HCT116 (cell line): ENCODE data around the gene P2RX3. TPM values are rescaled to one million over a fixed set of nuclear protein-coding genes. Genes with fewer than 3 reads are reported as not detected.
"Not testable (repeated sequence)": the region's sequence is repeated elsewhere in the genome, so short reads cannot be mapped to it uniquely, and the experiment has no call there.

Experiments
- ATAC-seq: fragments of 200-7000 bp; cut with Tn5 transposase; 2 replicates; pipeline ENCODE4 v1.9.1; 2020; ENCODE audit warnings: mild to moderate bottlenecking, moderate library complexity
- BruUV-seq: library from RNA; stranded (reverse); fragments of 400-500 nt; replicated peaks from 2 replicates; lab custom pipeline; 2021; lab: Mats Ljungman, UMichigan
- CTCF ChIA-PET: fragments of 300-600 bp; sonication (Branson Sonifier 250); formaldehyde crosslinking; loops from one replicate; lab custom pipeline; 2021; ENCODE audit warnings: antibody characterized with exemption; lab: Charles Lee
- POLR2A ChIA-PET: fragments of 300-600, 350-600 bp; sonication (Branson Sonifier 250); formaldehyde crosslinking; loops from one replicate; lab custom pipeline; 2021; ENCODE audit warnings: antibody characterized with exemption; lab: Charles Lee
- RAD21 ChIA-PET, 2 experiments: fragments of 300-600 bp; sonication (Branson Sonifier 250); formaldehyde crosslinking; loops; one replicate each; lab custom pipeline; 2023; ENCODE audit warnings: low total read pairs in 2 of 2; ENCODE audit not compliant: uncharacterized antibody in 2 of 2, unreplicated experiment in 2 of 2, low non-redundant PET in 1 of 2; lab: Charles Lee
- DNase-seq: peaks from one replicate; pipeline ENCODE4 v3.0.0-alpha.2; 2010; ENCODE audit warnings: low read depth, low spot score
- H2AFZ ChIP-seq: fragments of 200-600 bp; shearing (Covaris generic), sonication (generic); 2 replicates; pipeline ENCODE4 v1.6.1; 2017; ENCODE audit warnings: low read depth, mixed run types, mixed read lengths, antibody characterized with exemption, low read length; ENCODE audit not compliant: poor library complexity, severe bottlenecking
- H3K27ac ChIP-seq: 2 replicates; pipeline ENCODE4 v1.5.1; 2012; ENCODE audit warnings: low read depth, low read length
- H3K27me3 ChIP-seq: fragments of 200-600 bp; sonication (generic); 2 replicates; pipeline ENCODE4 v1.6.1; 2016; ENCODE audit warnings: mixed run types, low read length, mixed read lengths; ENCODE audit not compliant: insufficient read depth
- H3K36me3 ChIP-seq, 2 experiments: fragments of 200-500 bp in 1 of 2; fragments of 200-600 bp in 1 of 2; sonication (Bioruptor generic) in 1 of 2; sonication (generic) in 1 of 2; 2 replicates each; pipeline versions ENCODE4 v1.5.1 to v1.6.1; 2014 to 2016; ENCODE audit warnings: low read length in 2 of 2, inconsistent platforms in 1 of 2, mixed read lengths in 1 of 2, mixed run types in 1 of 2; ENCODE audit not compliant: insufficient read depth in 2 of 2, control insufficient read depth in 1 of 2
- H3K4me1 ChIP-seq, 2 experiments: fragments of 200-600 bp in 1 of 2; sonication (generic) in 1 of 2; 2 replicates each; pipeline versions ENCODE4 v1.5.1 to v1.6.1; 2012 to 2017; ENCODE audit warnings: low read length in 2 of 2, inconsistent platforms in 1 of 2, mild to moderate bottlenecking in 1 of 2, mixed read lengths in 1 of 2, mixed run types in 1 of 2, moderate library complexity in 1 of 2; ENCODE audit not compliant: insufficient read depth in 2 of 2, control insufficient read depth in 1 of 2
- H3K4me2 ChIP-seq: fragments of 200-600 bp; sonication (generic); 2 replicates; pipeline ENCODE4 v1.6.1; 2017; ENCODE audit warnings: mixed run types, low read length, mixed read lengths
- H3K4me3 ChIP-seq, 2 experiments: fragments of 200-600 bp in 1 of 2; sonication (generic) in 1 of 2; replicated peaks in 1 of 2; 2 replicates each; pipeline ENCODE4 v1.5.1; 2011 to 2016; ENCODE audit warnings: low read length in 2 of 2, control low read depth in 1 of 2, low read depth in 1 of 2, mild to moderate bottlenecking in 1 of 2, mixed read lengths in 1 of 2, mixed run types in 1 of 2
- H3K79me2 ChIP-seq: fragments of 200-600 bp; sonication (generic); 2 replicates; pipeline ENCODE4 v1.6.1; 2017; ENCODE audit warnings: mild to moderate bottlenecking, mixed run types, low read length, moderate library complexity, mixed read lengths; ENCODE audit not compliant: insufficient read depth
- H3K9ac ChIP-seq: fragments of 200-600 bp; sonication (generic); 2 replicates; pipeline ENCODE4 v1.6.1; 2016; ENCODE audit warnings: low read length, mixed read lengths
- H3K9me2 ChIP-seq: fragments of 200-600 bp; sonication (generic), shearing (Covaris generic); 2 replicates; pipeline ENCODE4 v1.6.1; 2017; ENCODE audit warnings: mixed run types, mild to moderate bottlenecking, moderate library complexity; ENCODE audit not compliant: insufficient read depth
- H3K9me3 ChIP-seq, 2 experiments: fragments of 200-500 bp in 1 of 2; fragments of 200-600 bp in 1 of 2; sonication (Bioruptor generic) in 1 of 2; sonication (generic) in 1 of 2; 2 replicates each; pipeline ENCODE4 v1.6.1; 2014 to 2017; ENCODE audit warnings: low read length in 2 of 2, mixed read lengths in 2 of 2, inconsistent platforms in 1 of 2, low read depth in 1 of 2, mild to moderate bottlenecking in 1 of 2, mixed run types in 1 of 2, moderate library complexity in 1 of 2; ENCODE audit not compliant: control insufficient read depth in 1 of 2, insufficient read depth in 1 of 2
- H4K20me1 ChIP-seq: fragments of 200-600 bp; sonication (generic), shearing (Covaris generic); 2 replicates; pipeline ENCODE4 v1.6.1; 2017; ENCODE audit warnings: mixed run types, mild to moderate bottlenecking, moderate library complexity; ENCODE audit not compliant: insufficient read depth
- CEBPB ChIP-seq: IDR thresholded peaks from 2 replicates; pipeline ENCODE4 v1.6.1; 2012; ENCODE audit warnings: low read depth
- EZH2 ChIP-seq: fragments of 200-600 bp; sonication (generic); IDR thresholded peaks from 2 replicates; pipeline ENCODE4 v1.6.1; 2017; ENCODE audit warnings: antibody characterized with exemption, mixed run types
- FOSL1 ChIP-seq: IDR thresholded peaks from 2 replicates; pipeline ENCODE4 v1.6.1; 2012; ENCODE audit warnings: low read depth
- JUND ChIP-seq: IDR thresholded peaks from 2 replicates; pipeline ENCODE4 v1.6.1; 2012
- RAD21 ChIP-seq: IDR thresholded peaks from 2 replicates; pipeline ENCODE4 v1.6.1; 2012; ENCODE audit warnings: low read depth, mild to moderate bottlenecking
- SIN3A ChIP-seq: IDR thresholded peaks from 2 replicates; pipeline ENCODE4 v1.6.1; 2012; ENCODE audit warnings: low read depth
- SP1 ChIP-seq: IDR thresholded peaks from 2 replicates; pipeline ENCODE4 v1.6.1; 2012; ENCODE audit warnings: low read depth
- SRF ChIP-seq: IDR thresholded peaks from 2 replicates; pipeline ENCODE4 v1.6.1; 2012; ENCODE audit warnings: low read depth
- TCF7L2 ChIP-seq: IDR thresholded peaks from 2 replicates; pipeline ENCODE4 v1.7.0; 2011; ENCODE audit warnings: borderline replicate concordance, inconsistent platforms; ENCODE audit not compliant: insufficient read depth, insufficient read length; ENCODE audit errors: extremely low read depth
- YY1 ChIP-seq: IDR thresholded peaks from 2 replicates; pipeline ENCODE4 v1.6.1; 2011; ENCODE audit warnings: low read length, low read depth, moderate library complexity, mild to moderate bottlenecking; ENCODE audit not compliant: insufficient replicate concordance; ENCODE audit errors: extremely low read depth
- intact Hi-C: fragments of 100-400 bp; cut with micrococcal nuclease; formaldehyde crosslinking; loops from 2 replicates; pipeline ENCODE4 v1.10.0; 2022
- total RNA-seq: library from RNA; stranded (reverse); gene quantifications from one replicate; pipeline ENCODE4 v1.2.1, GENCODE V29; 2021; ENCODE audit not compliant: unreplicated experiment
- TF ChIP-seq, protein P1 (sequence below): IDR thresholded peaks from 2 replicates; pipeline ENCODE4 v1.6.1; 2012
- TF ChIP-seq, protein P2 (sequence below): IDR thresholded peaks from 2 replicates; pipeline ENCODE4 v1.6.1; 2012; ENCODE audit warnings: low read depth

Gene P2RX3
- total RNA-seq, 1 experiment from 2014 or later, result not detected

DNA sequence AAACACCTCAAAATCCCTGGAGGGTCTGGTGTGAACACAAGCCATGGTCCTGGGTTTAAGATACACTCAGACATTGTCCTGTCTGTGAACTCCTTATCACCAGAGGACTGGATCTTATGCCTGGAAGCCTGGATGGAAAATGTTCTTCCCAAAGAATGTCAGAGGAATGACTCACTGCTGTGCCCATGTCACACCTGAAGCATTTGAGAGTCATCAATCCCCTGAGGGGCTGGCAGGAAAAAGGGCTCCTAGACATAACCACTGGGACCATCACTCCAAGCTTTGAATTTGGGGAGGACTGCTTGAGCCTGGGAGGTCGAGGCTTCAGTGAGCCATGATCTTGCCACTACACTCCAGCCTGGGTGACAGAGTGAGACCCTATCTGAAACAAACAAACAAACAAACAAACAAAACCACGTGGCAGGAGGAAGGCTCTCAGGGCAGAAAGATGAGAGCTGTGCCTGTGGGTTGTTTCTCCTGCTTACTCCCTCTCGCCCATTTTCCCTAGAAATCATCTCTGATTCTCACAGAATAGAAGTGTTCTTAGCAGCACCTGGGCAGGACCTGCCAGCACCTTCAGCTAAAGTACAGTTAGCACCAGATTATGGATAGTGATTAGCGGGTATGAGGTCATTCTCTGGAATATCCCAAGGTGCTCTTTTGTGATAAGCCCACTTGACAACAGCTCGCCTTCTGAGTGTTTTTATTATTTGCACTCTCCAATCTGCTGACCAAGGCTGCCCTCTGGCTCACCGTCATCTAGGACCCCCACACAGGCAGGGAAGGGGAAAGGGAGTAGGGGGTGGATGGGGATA, 64.2 kb downstream of the P2RX3 start:
- H4K20me1 ChIP-seq, result no peaks in the 10 kb centered on the region
- BruUV-seq, result no TSS peak
- H3K9me2 ChIP-seq, result no peaks in the 10 kb centered on the region
- ATAC-seq (peak; percentile 76), DNase-seq (peak; percentile 48)
- no peak overlapping the region for H3K27ac ChIP-seq
- no peak for TF ChIP-seq TCF7L2
- TF ChIP-seq, protein P1, sequence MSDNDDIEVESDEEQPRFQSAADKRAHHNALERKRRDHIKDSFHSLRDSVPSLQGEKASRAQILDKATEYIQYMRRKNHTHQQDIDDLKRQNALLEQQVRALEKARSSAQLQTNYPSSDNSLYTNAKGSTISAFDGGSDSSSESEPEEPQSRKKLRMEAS, result 0 out of 2 replicates have a peak, but pooled peaks have one; percentile 50
- TF ChIP-seq SIN3A, result no peak
- TF ChIP-seq RAD21, result no peak
- no peak for TF ChIP-seq YY1
- peak; percentile 48 for TF ChIP-seq SP1
- TF ChIP-seq CEBPB, result no peak
- peak; percentile 86 for TF ChIP-seq FOSL1
- peak; percentile 78 for TF ChIP-seq JUND
- no peak for TF ChIP-seq SRF
- TF ChIP-seq, protein P2, sequence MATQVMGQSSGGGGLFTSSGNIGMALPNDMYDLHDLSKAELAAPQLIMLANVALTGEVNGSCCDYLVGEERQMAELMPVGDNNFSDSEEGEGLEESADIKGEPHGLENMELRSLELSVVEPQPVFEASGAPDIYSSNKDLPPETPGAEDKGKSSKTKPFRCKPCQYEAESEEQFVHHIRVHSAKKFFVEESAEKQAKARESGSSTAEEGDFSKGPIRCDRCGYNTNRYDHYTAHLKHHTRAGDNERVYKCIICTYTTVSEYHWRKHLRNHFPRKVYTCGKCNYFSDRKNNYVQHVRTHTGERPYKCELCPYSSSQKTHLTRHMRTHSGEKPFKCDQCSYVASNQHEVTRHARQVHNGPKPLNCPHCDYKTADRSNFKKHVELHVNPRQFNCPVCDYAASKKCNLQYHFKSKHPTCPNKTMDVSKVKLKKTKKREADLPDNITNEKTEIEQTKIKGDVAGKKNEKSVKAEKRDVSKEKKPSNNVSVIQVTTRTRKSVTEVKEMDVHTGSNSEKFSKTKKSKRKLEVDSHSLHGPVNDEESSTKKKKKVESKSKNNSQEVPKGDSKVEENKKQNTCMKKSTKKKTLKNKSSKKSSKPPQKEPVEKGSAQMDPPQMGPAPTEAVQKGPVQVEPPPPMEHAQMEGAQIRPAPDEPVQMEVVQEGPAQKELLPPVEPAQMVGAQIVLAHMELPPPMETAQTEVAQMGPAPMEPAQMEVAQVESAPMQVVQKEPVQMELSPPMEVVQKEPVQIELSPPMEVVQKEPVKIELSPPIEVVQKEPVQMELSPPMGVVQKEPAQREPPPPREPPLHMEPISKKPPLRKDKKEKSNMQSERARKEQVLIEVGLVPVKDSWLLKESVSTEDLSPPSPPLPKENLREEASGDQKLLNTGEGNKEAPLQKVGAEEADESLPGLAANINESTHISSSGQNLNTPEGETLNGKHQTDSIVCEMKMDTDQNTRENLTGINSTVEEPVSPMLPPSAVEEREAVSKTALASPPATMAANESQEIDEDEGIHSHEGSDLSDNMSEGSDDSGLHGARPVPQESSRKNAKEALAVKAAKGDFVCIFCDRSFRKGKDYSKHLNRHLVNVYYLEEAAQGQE, result no peak
- no peak for TF ChIP-seq EZH2
- no peaks in the 10 kb centered on the region for H3K9me3 ChIP-seq
- intact Hi-C loops, result no loop called here
- H2AFZ ChIP-seq, result no peak overlapping the region
- peaks cover 7 to 16% of the 10 kb centered on the region in 2 experiments for H3K4me1 ChIP-seq
- peaks cover 9% of the 10 kb centered on the region; the same call in 1 of the 2 replicates for H3K27me3 ChIP-seq
- 0 out of 2 replicates have a peak overlapping the region, but pooled peaks have one; percentile 24 for H3K9ac ChIP-seq
- H3K4me2 ChIP-seq, result peak overlapping the region; percentile 52
- H3K36me3 ChIP-seq, result no peaks in the 10 kb centered on the region
- RAD21 ChIA-PET, result no interaction called here
- no peaks in the 10 kb centered on the region for H3K79me2 ChIP-seq
- POLR2A ChIA-PET, result interaction anchor here (0.6 kb wide), 1 partner anchor 78 kb away, joined by 4 read pairs; no protein-coding TSS in a partner anchor
- CTCF ChIA-PET, result no interaction called here
- H3K4me3 ChIP-seq, result no peak overlapping the region

DNA sequence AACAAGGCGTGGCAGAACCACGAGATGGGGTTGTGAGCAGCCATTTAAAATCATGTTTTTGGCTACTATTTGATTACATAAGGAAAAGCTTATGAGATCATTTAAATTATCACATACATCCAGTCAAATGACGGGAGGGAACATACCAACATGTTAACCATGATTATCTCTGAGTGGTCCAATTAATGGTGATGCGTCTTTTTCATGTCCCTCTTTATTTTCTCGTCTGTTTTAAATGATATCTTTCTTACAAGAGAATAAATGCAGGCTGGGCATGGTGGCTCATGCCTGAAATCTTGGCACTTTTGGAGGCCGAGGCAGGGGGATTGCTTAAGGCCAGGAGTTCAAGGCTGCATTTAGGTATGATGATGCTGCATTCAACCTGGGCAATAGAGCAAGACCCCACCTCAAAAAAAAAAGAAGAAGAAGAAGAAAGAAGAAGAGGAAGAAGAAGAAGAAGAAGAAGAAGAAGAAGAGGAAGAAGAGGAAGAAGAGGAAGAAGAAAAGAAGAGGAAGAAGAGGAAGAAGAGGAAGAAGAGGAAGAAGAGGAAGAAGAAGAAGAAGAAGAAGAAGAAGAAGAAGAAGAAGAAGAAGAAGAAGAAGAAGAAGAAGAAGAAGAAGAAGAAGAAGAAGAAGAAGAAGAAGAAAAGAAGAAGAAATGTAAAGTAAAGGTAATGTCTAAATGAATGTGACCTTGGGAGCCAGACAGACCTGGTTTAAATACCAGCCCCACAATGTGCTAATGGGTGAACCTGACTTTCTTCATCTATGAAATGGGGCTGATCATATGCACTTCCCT, 65.0 kb downstream of the P2RX3 start:
- POLR2A ChIA-PET, result interaction anchor here (0.6 kb wide), 1 partner anchor 79 kb away, joined by 4 read pairs; no protein-coding TSS in a partner anchor
- H3K4me2 ChIP-seq, result peak overlapping the region; percentile 52
- RAD21 ChIA-PET, result not testable (repeated sequence)

More for the DNA sequence above, 65.0 kb downstream of the P2RX3 start:
- BruUV-seq, DNase-seq, H4K20me1 ChIP-seq, CTCF ChIA-PET, H3K36me3 ChIP-seq, H3K4me3 ChIP-seq, H3K27ac ChIP-seq, H2AFZ ChIP-seq, H3K27me3 ChIP-seq, intact Hi-C loops, ATAC-seq, H3K9me3 ChIP-seq, H3K9ac ChIP-seq, H3K79me2 ChIP-seq, H3K9me2 ChIP-seq: not testable (repeated sequence)
- H3K4me1 ChIP-seq, result peaks cover 7 to 16% of the 10 kb centered on the region in 2 experiments
